ENCODE data around the gene SLC35D3. TPM values are rescaled to one million over a fixed set of nuclear protein-coding genes. Genes with fewer than 3 reads are reported as not detected.

Gene SLC35D3
- total and polyA plus RNA-seq, 2 donors (not counting 3 experiments of a cell fraction or from before 2014, with no cell fraction given): not detected

GRCh38 chr6:136960781-136961180 is 38.7 kb downstream of the SLC35D3 start:
- ChIA-PET CTCF (interaction anchor here (1.4 kb wide), 1 partner anchor 12 kb away, joined by 4 read pairs; no protein-coding TSS in a partner anchor), POLR2A (no interaction called here)

More at GRCh38 chr6:136960781-136961180, 38.7 kb downstream of the SLC35D3 start:
- H3K4me3 ChIP-seq (replicated peaks in 1 of 3; ENCODE audit: insufficient read depth in 1 of 3, low read depth in 1 of 3, low read length in 3 of 3): no peak overlapping the region
- peaks cover 0 to 10% of the 10 kb centered on the region in 2 experiments for H3K27me3 ChIP-seq (ENCODE audit: control insufficient read depth in 2 of 2, insufficient read depth in 2 of 2, low read length in 2 of 2)
- no peak overlapping the region for H2AFZ ChIP-seq (ENCODE audit: low read depth, low read length)
- no peaks in the 10 kb centered on the region for H3K79me2 ChIP-seq (ENCODE audit: control insufficient read depth, insufficient read depth, low read length)
- H3K36me3 ChIP-seq (ENCODE audit: control insufficient read depth in 2 of 2, extremely low read depth in 1 of 2, insufficient read depth in 2 of 2, low read length in 2 of 2): no peaks in the 10 kb centered on the region
- H3K9me1 ChIP-seq (replicated peaks; ENCODE audit: control insufficient read depth, extremely low read depth, insufficient read depth, low read length): no peaks in the 10 kb centered on the region
- FAIRE-seq (no peak), DNase-seq (ENCODE audit: low read depth, low spot score) (no peak)
- TF ChIP-seq EZH2 (IDR thresholded peaks at IDR 0.05; ENCODE audit: borderline replicate concordance, low read depth, low read length, severe bottlenecking) (no peak), JUN (IDR thresholded peaks at IDR 0.05; ENCODE audit: borderline replicate concordance, insufficient read depth, insufficient read length, low read depth) (no peak), FOS (IDR thresholded peaks at IDR 0.05; ENCODE audit: borderline replicate concordance, insufficient read depth, low read length) (no peak), POLR2A (IDR thresholded peaks at IDR 0.05; ENCODE audit: low read depth, low read length) (no peak), MYC (IDR thresholded peaks at IDR 0.05; ENCODE audit: low read depth, low read length) (no peak), POLR2AphosphoS5 (IDR thresholded peaks at IDR 0.05; ENCODE audit: insufficient read depth, low read depth, low read length) (no peak), GATA2 (IDR thresholded peaks at IDR 0.05; ENCODE audit: insufficient read depth, insufficient read length, low read depth, low read length) (no peak)
- TF ChIP-seq, protein P1, sequence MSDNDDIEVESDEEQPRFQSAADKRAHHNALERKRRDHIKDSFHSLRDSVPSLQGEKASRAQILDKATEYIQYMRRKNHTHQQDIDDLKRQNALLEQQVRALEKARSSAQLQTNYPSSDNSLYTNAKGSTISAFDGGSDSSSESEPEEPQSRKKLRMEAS (IDR thresholded peaks at IDR 0.05; ENCODE audit: insufficient read depth, insufficient read length): no peak
- TF ChIP-seq, protein P2, sequence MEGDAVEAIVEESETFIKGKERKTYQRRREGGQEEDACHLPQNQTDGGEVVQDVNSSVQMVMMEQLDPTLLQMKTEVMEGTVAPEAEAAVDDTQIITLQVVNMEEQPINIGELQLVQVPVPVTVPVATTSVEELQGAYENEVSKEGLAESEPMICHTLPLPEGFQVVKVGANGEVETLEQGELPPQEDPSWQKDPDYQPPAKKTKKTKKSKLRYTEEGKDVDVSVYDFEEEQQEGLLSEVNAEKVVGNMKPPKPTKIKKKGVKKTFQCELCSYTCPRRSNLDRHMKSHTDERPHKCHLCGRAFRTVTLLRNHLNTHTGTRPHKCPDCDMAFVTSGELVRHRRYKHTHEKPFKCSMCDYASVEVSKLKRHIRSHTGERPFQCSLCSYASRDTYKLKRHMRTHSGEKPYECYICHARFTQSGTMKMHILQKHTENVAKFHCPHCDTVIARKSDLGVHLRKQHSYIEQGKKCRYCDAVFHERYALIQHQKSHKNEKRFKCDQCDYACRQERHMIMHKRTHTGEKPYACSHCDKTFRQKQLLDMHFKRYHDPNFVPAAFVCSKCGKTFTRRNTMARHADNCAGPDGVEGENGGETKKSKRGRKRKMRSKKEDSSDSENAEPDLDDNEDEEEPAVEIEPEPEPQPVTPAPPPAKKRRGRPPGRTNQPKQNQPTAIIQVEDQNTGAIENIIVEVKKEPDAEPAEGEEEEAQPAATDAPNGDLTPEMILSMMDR (IDR thresholded peaks at IDR 0.05; ENCODE audit: extremely low read depth in 1 of 2, insufficient read depth in 1 of 2, low read depth in 1 of 2, low read length in 2 of 2): no peak
- no peak overlapping the region for H3K27ac ChIP-seq (ENCODE audit: insufficient read depth, low read depth, low read length)
- H4K20me1 ChIP-seq (replicated peaks; ENCODE audit: control insufficient read depth, extremely low read depth, insufficient read depth, low read length): no peaks in the 10 kb centered on the region
- no peak overlapping the region for H3K9ac ChIP-seq (replicated peaks; ENCODE audit: extremely low read depth, insufficient read depth, low read length)
- peaks cover 2% of the 10 kb centered on the region for H3K4me1 ChIP-seq (ENCODE audit: control insufficient read depth, extremely low read depth, insufficient read depth, low read length)
- BruUV-seq (replicated peaks): no TSS peak
- H3K9me3 ChIP-seq (replicated peaks; ENCODE audit: control insufficient read depth, insufficient read depth, low read length): no peaks in the 10 kb centered on the region
- H3K4me2 ChIP-seq (ENCODE audit: insufficient read depth, low read length): no peak overlapping the region
- dilution Hi-C loops (cut with MboI; ENCODE audit: extremely low pct_ligation_motif_present, low sequenced_read_pairs): no loop called here
- intact Hi-C loops (cut with micrococcal nuclease): no loop called here

Data from endothelial cell of umbilical vein (primary cell).